Upper lobe of right lung (tissue), 1 donor: ENCODE data around the gene DGKH. TPM values are rescaled to one million over a fixed set of nuclear protein-coding genes. Genes with fewer than 3 reads are reported as not detected.

Source experiments
- ATAC-seq: fragments of 200-7000 bp; cut with Tn5 transposase; one replicate; pipeline ENCODE4 v1.9.1; 2020; ENCODE audit warnings: mild to moderate bottlenecking, moderate library complexity
- DNase-seq: peaks from one replicate; pipeline ENCODE4 v3.0.0-alpha.2; 2020
- H3K27ac ChIP-seq: fragments of 200-600 bp; one replicate; pipeline ENCODE4 v1.8.0; 2022
- H3K27me3 ChIP-seq: fragments of 200-600 bp; one replicate; pipeline ENCODE4 v1.8.0; 2022; ENCODE audit warnings: mild to moderate bottlenecking
- H3K36me3 ChIP-seq: fragments of 200-600 bp; one replicate; pipeline ENCODE4 v1.8.0; 2022
- H3K4me1 ChIP-seq: fragments of 200-600 bp; one replicate; pipeline ENCODE4 v1.8.0; 2022
- H3K4me3 ChIP-seq: fragments of 200-600 bp; one replicate; pipeline ENCODE4 v1.8.0; 2022; ENCODE audit warnings: mild to moderate bottlenecking
- H3K9me3 ChIP-seq: fragments of 200-600 bp; one replicate; pipeline ENCODE4 v1.8.0; 2022
- CTCF ChIP-seq: fragments of 200-600 bp; IDR thresholded peaks from one replicate; pipeline ENCODE4 v1.8.0; 2022; ENCODE audit warnings: antibody characterized with exemption
- intact Hi-C: fragments of 100-400 bp; cut with DNase I; formaldehyde crosslinking; loops from one replicate; pipeline ENCODE4 v1.11.0; 2022
- total RNA-seq: library from RNA; stranded (reverse); fragmentation: NEBNext Ultra II Directional; extraction: Animal tissue kit (Norgen Biotek cat#: 25700); gene quantifications from one replicate; pipeline ENCODE4 v1.2.1, GENCODE V29; 2021
- donor health status: DM: no; HTN: yes; CAD: no; lungs with severe emphysema.

The DGKH gene
- total RNA-seq, 1 donor from 2014 or later, result 21.3 TPM

- no peak overlapping the region for H3K4me3 ChIP-seq
- H3K4me1 ChIP-seq, result peaks cover 6% of the 10 kb centered on the region
- ATAC-seq, result no peak
- no peaks in the 10 kb centered on the region for H3K36me3 ChIP-seq
- no peak overlapping the region for H3K27ac ChIP-seq
- H3K27me3 ChIP-seq, result no peaks in the 10 kb centered on the region
- intact Hi-C loops, result no loop called here
- no peaks in the 10 kb centered on the region for H3K9me3 ChIP-seq
- no peak for TF ChIP-seq CTCF
- DNase-seq, result no peak
Measured at GRCh38 chr13:42057918-42058530, 9.6 kb downstream of the DGKH start.

GRCh38 chr13:42061943-42062342 lies 13.5 kb downstream of the DGKH start:
- no peak for DNase-seq
- TF ChIP-seq CTCF, result no peak
- H3K9me3 ChIP-seq, result no peaks in the 10 kb centered on the region
- H3K4me1 ChIP-seq, result no peaks in the 10 kb centered on the region
- H3K4me3 ChIP-seq, result no peak overlapping the region
- ATAC-seq, result no peak
- intact Hi-C loops, result no loop called here
- no peak overlapping the region for H3K27ac ChIP-seq
- peaks cover 5% of the 10 kb centered on the region for H3K36me3 ChIP-seq
- no peaks in the 10 kb centered on the region for H3K27me3 ChIP-seq

- no peak for TF ChIP-seq CTCF
- Histone ChIP-seq H3K27ac (no peak overlapping the region), H3K4me3 (no peak overlapping the region), H3K4me1 (no peaks in the 10 kb centered on the region), H3K27me3 (no peaks in the 10 kb centered on the region), H3K36me3 (peaks cover 5% of the 10 kb centered on the region), H3K9me3 (no peaks in the 10 kb centered on the region)
- intact Hi-C loops, result no loop called here
- DNase-seq (no peak), ATAC-seq (no peak)
Measured at GRCh38 chr13:42063105-42063504, 14.7 kb downstream of the DGKH start.

GRCh38 chr13:42064259-42064658 lies 15.8 kb downstream of the DGKH start:
- no peak overlapping the region for H3K27ac ChIP-seq
- H3K27me3 ChIP-seq, result no peaks in the 10 kb centered on the region
- no peak overlapping the region for H3K4me3 ChIP-seq
- no peak for ATAC-seq
- no peaks in the 10 kb centered on the region for H3K9me3 ChIP-seq
- H3K36me3 ChIP-seq, result peaks cover 5% of the 10 kb centered on the region
- DNase-seq, result no peak
- TF ChIP-seq CTCF, result no peak
- intact Hi-C loops, result no loop called here
- H3K4me1 ChIP-seq, result no peaks in the 10 kb centered on the region

GRCh38 chr13:42064966-42065365 lies 16.5 kb downstream of the DGKH start:
- H3K4me3 ChIP-seq, result no peak overlapping the region
- no peaks in the 10 kb centered on the region for H3K27me3 ChIP-seq
- DNase-seq (no peak), ATAC-seq (no peak)
- H3K27ac ChIP-seq, result no peak overlapping the region
- peaks cover 5% of the 10 kb centered on the region for H3K36me3 ChIP-seq
- no peaks in the 10 kb centered on the region for H3K9me3 ChIP-seq
- H3K4me1 ChIP-seq, result no peaks in the 10 kb centered on the region
- intact Hi-C loops, result no loop called here
- TF ChIP-seq CTCF, result no peak

GRCh38 chr13:42065414-42065813 lies 17.0 kb downstream of the DGKH start:
- ATAC-seq (no peak), DNase-seq (no peak)
- no peak for TF ChIP-seq CTCF
- intact Hi-C loops, result no loop called here
- H3K4me1 ChIP-seq, result no peaks in the 10 kb centered on the region
- H3K36me3 ChIP-seq, result peaks cover 5% of the 10 kb centered on the region
- no peaks in the 10 kb centered on the region for H3K9me3 ChIP-seq
- no peak overlapping the region for H3K27ac ChIP-seq
- H3K27me3 ChIP-seq, result no peaks in the 10 kb centered on the region
- H3K4me3 ChIP-seq, result no peak overlapping the region
